SW 1271 (cell line): ENCODE results near the gene LAMA4.

Experiments
- DNase-seq, 2 experiments: peaks; one replicate each; lab custom pipeline; 2025; lab: John Stamatoyannopoulos, UW

The LAMA4 gene, protein sequence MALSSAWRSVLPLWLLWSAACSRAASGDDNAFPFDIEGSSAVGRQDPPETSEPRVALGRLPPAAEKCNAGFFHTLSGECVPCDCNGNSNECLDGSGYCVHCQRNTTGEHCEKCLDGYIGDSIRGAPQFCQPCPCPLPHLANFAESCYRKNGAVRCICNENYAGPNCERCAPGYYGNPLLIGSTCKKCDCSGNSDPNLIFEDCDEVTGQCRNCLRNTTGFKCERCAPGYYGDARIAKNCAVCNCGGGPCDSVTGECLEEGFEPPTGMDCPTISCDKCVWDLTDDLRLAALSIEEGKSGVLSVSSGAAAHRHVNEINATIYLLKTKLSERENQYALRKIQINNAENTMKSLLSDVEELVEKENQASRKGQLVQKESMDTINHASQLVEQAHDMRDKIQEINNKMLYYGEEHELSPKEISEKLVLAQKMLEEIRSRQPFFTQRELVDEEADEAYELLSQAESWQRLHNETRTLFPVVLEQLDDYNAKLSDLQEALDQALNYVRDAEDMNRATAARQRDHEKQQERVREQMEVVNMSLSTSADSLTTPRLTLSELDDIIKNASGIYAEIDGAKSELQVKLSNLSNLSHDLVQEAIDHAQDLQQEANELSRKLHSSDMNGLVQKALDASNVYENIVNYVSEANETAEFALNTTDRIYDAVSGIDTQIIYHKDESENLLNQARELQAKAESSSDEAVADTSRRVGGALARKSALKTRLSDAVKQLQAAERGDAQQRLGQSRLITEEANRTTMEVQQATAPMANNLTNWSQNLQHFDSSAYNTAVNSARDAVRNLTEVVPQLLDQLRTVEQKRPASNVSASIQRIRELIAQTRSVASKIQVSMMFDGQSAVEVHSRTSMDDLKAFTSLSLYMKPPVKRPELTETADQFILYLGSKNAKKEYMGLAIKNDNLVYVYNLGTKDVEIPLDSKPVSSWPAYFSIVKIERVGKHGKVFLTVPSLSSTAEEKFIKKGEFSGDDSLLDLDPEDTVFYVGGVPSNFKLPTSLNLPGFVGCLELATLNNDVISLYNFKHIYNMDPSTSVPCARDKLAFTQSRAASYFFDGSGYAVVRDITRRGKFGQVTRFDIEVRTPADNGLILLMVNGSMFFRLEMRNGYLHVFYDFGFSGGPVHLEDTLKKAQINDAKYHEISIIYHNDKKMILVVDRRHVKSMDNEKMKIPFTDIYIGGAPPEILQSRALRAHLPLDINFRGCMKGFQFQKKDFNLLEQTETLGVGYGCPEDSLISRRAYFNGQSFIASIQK (N-terminal part only)

DNA sequence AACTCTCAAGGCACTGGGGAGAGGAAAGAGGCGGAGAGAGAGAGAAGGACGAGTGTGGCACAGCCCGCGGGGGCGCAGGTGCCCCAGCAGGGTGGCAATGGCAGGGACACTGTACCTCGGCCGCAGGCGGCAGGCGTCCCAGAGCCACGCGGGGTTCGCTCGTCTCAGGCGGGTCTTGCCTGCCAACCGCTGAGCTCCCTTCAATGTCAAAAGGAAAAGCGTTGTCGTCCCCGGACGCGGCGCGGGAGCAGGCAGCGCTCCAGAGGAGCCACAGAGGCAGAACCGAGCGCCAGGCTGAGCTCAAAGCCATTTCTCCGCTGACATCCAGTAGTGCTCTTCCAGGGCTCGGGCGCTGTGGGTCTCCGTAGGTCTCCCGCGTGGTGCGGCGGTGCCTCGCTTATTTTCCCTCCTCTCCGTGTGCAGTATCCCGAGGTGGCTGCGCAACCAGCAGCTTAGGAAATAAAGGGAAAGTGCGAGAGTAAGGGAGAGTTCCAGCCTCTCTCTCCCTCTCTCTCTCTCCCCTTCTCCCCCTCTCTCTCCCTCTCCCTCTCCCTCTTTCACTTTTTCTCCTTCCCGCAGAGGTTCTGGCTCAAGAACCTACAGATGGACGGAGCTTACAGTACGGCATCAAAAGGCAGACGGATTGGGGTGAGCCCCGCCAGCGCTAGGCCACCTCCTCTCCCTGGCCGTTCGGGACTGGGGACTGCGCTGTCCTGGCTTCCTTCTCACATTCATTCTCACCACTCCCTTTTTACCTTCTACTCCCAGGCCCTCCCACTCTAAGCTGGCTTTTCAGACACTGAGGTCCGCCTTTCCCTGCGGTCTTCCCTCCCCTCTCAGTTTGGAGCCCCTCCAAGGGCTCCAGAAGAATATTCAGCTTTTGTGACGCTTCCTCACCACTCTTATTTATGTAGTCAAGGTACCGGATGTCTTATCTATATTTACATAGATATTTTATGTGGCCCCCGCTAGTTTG, at the start of gene LAMA4:
Gene LAMA4, minus strand, starts transcription at position 727 of the 976 bp plus-strand sequence. Its CDS starts 417 bp downstream, at position 310.
- DNase-seq, result no peak

DNA sequence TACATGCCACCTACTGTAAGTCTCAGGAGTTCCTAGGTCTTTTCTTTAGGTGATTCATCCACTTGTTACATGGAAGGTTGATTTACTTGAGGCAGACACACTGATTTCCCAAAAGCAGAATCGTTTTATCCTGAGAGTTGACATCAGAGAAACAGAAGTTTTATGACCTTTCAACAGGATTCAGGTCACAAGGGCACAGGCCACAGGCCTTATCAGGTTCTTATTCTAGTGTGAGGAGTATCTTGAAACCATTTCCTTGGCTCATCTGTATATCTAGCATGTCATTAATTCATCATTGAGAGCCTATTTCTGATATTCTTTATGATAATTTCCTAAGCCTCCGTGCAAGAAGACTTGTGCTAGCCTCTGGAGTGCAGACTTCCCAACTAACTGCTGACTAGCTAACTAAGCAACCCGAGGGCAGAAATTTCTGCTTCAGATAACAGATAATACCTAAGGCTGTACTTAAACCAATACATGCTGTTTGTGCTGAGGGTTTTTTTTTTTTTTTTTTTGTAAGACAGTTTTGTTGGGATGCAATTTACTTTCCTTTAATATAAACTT, 47.9 kb upstream of the LAMA4 start:
- no peak for DNase-seq

DNA sequence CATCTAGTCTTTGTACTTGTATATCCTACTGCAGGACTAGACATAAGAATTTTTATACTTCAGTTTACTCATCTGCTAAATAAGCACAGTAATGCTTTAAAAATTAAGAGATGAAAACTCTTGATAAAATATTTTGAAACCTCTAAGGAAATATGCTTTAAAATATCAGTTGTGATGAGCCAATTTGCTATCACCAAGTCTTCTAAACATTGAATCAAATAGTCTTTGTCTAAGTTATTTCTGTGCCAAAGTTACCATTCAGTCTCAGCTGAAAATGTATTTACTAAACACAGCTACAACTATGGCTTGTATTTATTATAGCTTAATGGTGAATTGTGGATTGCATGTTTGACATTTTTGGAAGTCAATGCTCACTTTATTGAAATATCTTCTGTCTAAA, 46.5 kb upstream of the LAMA4 start:
- DNase-seq, result no peak

DNA sequence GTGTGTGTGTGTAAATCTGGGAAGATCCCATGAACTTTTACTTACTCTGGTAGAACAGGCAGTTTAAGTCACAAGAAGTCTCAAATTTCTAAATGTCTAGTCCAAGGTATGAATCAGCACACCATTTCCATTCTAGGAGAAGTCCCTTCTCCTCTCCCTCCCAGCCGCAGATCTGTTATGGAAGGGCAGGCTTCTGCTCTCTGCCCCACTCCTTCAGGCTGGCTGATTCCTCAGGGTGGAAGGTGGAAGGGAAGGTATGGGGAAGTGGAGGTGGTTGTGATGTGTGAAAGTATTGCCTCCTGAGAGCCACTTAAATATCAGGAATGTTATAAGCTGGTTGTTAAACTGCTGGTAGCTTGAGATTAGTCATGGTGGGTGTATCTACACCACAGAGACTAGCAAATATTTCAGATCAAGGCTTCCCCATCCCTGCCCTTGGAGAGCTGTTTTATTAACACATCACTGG, 44.5 kb upstream of the LAMA4 start:
- no peak for DNase-seq

DNA sequence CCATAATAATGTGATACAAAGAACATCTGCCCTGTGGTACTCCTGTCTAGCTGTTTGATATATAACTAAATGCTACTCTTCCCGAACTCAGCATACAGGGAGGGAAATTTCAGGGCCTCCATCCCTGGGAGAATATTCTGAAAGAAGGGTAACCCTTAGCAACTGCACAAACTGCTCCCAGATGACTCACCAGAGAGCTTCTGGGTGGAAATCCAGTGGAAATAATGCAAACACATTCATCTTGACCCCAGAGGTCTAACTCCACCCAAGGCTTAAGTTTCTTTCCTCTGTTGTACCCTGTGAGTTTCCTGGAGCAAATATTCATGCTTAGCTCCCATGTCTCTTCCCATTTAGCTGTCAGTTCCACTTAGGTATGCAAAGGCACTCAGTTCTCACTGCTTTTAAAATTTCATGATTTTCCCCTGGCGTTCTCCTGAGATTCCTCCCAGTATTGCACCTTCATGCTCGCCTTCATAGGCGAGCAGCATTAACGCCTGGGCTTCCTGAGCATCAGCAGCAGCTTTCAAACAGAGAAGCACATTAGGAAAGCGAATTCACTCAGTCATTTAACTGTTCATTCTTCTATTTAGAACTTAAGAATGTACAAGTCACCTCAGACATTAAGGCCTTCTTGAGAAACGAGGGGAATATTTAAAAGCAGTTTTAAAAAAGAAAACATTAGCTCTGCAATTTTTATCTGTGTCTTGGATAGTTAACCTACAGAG, 43.8 kb upstream of the LAMA4 start:
- no peak for DNase-seq

DNA sequence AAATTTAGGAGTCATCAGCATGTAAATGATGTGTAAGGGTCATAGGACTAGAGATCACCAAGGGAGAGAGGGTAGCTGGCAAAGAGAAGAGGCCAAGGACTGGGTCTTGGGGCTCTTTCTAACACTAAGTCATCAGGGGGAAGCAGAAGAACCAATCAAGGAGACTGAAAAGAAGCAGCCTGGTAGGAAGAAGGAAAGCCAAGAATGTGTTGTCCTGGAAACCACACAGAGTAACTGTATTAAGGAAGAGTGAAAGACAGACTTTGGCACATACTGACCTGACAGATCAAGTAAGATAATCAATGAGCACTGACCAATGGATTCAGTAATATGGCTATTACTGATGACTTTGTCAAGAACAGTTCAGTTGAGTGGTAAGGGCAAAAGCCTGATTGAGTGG, 42.3 kb upstream of the LAMA4 start:
- DNase-seq, result no peak

DNA sequence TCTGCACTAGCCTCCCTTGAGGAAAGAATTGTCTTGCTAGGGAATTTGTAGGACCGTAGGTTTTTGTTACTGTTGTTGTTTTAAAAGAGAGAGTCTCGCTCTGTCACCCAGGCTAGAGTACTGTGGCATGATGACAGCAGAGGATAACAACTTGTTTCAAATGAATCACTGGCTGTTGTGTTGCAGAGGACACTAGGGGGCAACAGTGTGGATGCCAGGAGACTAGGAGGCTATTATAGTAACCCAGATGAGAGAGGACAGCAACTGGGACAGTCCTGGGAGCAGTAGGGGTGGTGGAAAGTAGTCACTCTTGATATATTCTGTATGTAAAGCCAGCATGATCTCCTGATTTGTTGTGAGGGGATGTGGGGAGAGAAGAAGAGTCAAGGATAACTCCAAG, 41.8 kb upstream of the LAMA4 start:
- peak; percentile 7 to 10 for DNase-seq

DNA sequence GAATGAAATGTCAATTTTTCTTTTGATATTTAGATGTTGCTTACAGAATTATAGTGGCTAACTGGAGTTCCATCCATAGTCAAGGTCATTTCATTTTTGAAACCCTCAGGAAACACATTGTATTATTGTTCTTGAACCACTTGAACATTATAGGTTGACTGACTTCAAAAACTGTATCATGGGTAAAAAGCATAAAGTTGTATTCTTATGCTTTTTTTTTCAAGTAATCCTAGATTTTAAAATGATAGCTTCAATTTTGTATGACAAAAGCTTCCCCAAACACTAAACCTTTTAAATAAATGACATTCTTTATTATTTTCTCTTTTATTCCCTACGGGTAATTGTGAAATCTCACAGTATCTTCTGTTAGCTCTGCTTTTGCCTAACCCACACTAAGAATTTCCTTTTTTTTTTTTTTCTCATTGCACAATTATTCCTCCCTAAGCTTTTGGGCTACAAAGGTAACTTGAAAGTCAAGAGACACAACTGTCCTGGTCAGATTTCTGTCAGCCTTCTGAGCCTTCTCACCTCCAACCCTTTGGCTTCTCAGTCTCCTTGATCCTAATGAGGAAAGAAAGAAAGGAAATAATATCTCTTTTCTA, 36.9 kb upstream of the LAMA4 start:
- no peak for DNase-seq

DNA sequence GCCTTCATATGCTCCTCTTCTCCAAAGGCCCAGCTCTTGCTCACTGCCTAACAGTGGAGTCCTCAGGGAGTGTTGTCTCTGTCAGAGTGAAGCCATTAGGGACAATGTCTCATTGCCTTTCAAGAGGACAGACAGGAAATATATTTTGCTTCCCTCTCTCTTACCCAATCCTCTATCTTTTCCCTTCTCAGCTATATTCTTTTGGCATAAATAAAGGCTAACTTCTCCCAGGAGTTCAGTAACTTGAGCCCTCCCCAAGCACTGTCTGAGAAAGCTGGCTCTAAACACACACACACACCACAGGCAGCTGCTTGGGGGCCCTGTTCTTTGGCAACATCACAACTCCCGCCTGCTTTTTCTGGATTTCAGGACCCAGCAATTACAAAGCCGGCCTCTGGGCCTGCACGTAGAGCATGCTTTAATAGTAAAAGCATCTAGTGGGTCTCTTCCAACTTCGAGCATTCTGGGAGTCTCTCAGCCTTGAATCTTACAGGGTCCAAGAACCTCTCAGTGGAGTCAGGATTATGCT, 34.7 kb upstream of the LAMA4 start:
- DNase-seq, result no peak

DNA sequence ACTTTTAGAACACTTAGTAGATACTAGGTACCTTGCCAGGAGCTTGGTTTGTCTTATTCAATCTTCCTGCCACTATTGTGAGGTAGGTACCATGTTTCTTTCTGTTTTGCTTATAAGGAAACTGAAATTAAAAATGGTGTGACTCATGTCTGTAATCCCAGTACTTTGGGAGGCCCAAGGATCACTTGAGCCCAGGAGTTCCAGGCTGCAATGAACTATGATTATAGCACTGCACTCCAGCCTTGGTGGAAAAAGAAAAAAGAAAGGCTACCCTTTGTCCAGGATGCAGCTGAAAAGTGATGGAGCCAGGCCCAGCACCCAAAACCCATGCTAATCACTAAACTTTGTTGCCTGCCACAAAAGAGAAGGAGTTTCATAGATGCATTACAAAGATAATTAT, 34.1 kb upstream of the LAMA4 start:
- no peak for DNase-seq

DNA sequence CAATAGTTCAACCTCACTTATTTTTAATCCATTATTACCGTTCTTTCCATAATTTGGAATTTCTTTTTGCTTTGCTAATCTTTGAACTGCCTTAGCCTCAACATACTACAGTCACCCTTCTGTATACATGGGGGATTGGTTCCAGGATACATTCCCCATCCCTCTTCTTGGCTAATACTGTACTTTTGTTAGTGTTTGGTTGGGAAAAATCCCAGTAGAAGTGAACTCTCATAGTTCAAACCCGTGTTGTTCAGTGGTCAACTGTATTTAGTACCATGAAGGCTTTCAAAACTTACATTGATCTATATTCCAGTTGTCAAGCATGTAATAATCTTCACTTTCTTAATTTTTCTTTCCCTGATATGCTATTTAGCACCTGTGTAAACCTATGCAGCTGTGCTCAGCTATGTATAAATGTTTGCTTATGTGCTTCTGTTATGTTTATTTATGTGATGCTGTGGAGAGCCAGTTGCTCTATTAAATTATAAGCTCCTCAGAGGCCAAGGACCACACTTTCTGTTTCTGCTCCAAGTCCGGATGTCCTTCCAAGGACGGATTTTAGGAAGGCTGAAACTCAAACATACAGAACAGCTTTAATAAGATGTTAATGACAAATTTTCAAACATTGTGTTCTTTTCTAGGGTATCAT, 33.3 kb upstream of the LAMA4 start:
- no peak for DNase-seq

DNA sequence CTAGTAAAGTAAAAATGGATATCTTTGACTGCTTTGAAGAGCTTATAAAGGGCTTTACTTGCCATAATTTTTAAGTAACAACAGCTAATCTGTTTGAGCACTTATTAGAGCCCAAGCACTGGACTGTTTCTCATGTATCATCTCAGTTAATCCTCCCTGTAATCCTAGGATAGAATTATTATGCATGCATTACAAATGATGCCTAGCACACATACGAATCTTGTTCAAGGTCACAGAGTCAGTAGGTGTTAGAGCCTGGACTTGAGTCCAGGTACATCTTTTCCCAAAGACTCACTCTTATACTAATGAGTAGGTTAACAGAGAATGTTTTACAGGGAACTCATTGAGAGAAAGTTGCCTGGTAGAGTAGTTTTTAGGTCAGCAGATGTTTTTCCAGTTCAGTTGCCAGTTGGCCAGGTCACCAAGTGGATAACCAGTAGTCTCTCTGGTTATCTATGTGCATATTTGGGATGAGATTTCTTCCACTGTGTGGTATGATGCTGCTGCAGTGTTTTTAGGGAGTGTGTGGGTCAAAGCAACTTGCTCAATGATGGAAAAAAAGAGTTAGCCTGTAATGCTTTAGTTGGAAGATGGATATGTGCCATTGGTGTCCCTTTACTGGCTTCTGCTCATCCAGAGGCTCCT, 32.3 kb upstream of the LAMA4 start:
- DNase-seq, result no peak

DNA sequence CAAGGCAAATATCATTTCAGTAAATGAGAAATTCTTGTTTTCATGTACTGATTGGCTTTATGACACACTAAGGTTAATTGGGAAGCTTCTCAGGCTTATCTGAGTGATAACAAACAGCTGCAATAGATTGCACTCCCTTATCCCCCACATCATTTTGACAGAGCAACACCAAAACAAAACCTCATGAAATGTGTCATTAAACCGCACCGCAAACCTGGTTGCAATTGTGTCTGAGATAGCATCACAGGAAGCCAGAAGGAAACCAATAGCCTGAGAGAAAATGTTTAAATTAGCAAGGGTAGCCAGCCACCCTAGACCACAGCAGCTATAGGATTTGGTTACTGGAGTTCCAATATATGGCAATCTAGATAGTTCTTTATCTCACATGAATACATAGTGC, 31.6 kb upstream of the LAMA4 start:
- no peak for DNase-seq

DNA sequence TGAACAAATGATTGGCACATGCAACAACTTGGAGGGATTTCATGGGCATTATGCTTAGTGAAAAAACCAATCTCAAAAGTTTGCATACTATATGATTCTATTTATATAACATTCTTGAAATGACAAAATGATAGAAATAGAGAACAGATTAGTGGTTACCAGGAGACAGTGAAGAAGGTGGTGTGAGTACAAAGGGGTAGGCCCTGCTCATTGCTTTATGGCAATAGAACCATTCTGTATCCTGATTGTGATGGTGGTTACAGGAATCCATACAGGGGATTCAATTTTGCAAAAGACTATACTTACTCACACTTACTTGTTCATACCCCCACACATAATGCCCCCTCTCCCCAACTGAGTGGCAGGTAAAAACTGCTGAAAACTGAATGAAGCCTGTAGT, 30.2 kb upstream of the LAMA4 start:
- no peak for DNase-seq

DNA sequence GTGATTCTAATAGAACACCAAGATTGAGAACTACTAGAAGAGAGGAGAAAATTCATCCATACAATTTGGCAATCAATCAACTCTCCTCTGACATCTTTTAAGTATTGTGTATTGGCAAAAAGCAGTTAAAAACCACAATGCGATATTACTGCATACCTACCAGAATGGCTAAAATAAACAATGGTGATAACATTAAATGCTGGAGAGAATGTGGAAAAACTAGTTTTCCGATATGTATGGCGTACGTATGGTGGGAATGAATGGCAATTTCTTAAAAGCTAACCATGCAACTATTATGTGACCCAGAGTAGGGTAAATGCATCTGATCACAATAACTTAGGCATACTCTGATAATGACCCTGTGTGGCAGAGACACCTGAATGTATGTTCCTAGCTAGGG, 29.3 kb upstream of the LAMA4 start:
- no peak for DNase-seq

DNA sequence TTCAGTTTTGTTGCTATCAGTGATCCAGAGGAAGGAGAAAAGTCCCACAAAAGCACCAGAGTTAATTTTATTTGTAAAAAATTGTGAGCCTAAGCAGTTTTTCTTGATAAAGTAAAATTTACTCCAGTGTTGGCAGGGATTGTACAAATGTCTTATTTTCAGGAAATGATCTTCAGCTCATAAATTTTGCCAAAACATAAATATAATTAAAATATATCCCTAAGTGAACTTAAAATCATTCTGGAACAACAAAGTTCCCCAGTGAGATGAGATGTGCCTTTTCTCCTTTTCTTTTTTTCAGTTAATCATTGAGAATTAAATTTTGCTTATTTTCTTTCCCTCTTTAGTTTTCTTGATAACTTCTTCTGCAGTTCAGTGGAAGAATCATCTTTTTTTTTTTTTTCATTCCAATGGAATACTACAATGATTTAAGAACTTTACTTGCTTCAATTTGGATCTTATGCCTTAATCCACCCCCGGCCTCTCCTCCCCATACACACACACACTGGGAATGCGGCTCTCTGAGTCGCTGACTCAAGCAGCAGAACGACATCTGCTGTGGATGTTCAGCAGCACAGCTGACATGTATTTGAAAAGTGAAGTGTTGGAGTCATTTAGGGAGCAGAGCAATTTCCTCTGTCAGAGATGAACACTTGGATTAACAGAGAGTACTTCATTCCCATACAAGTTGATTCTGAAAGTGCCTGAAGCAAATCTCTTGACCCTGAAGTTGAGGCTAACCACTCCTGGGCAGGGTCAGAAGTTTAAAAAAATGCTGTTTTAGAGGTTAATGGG, 27.7 kb upstream of the LAMA4 start:
- DNase-seq, result no peak
